Activated T-cell treated with anti-CD3 and anti-CD28 coated beads, Interleukin-2, amount 50 U/mL, for 24 hours (primary cell): ENCODE data around the gene IRF6.
"Not testable (repeated sequence)": the region's sequence is repeated elsewhere in the genome, so short reads cannot be mapped to it uniquely, and the experiment has no call there.

Experiments used
- DNase-seq: peaks from one replicate; pipeline ENCODE4 v3.0.0-alpha.2; 2020
- H3K27ac Mint-ChIP-seq: 2 replicates; pipeline ENCODE4 v1.8.0; 2020; ENCODE audit warnings: mild to moderate bottlenecking, mixed read lengths
- H3K27me3 Mint-ChIP-seq: 2 replicates; pipeline ENCODE4 v1.8.0; 2020; ENCODE audit warnings: mixed read lengths
- H3K36me3 Mint-ChIP-seq: 2 replicates; pipeline ENCODE4 v1.8.0; 2020; ENCODE audit warnings: low read depth, mixed read lengths
- H3K4me1 Mint-ChIP-seq: 2 replicates; pipeline ENCODE4 v1.8.0; 2020; ENCODE audit warnings: low read depth, mixed read lengths
- H3K4me3 Mint-ChIP-seq: 2 replicates; pipeline ENCODE4 v1.8.0; 2020; ENCODE audit warnings: mild to moderate bottlenecking, moderate library complexity, mixed read lengths
- H3K9me3 Mint-ChIP-seq: 2 replicates; pipeline ENCODE4 v1.8.0; 2020; ENCODE audit warnings: mixed read lengths

Gene IRF6

DNA sequence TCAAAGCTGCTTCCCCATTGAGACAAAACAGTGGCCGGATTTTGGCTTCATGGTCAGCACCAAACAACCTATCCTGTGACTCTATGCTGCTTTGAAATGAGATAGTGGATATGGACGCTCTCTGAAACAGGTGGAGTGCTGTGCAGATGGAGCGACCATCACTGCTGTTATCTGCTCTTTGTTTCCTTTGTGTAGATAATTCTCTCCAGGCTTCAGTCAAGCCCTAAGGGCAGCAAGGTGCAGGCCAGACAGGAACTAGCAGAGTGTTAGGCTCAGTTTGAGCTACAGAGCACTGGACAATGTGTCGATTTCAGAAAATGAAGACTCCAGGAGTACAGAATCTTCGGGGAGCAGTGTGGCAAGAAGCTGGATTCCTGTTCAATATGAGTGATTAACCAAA lies 4.8 kb upstream of the IRF6 start:
- H3K36me3 Mint-ChIP-seq: no peaks in the 10 kb centered on the region
- no peak overlapping the region for H3K27ac Mint-ChIP-seq
- H3K4me3 Mint-ChIP-seq: no peak overlapping the region
- DNase-seq: no peak
- peaks cover 16% of the 10 kb centered on the region for H3K4me1 Mint-ChIP-seq
- H3K9me3 Mint-ChIP-seq: no peaks in the 10 kb centered on the region
- no peaks in the 10 kb centered on the region for H3K27me3 Mint-ChIP-seq

DNA sequence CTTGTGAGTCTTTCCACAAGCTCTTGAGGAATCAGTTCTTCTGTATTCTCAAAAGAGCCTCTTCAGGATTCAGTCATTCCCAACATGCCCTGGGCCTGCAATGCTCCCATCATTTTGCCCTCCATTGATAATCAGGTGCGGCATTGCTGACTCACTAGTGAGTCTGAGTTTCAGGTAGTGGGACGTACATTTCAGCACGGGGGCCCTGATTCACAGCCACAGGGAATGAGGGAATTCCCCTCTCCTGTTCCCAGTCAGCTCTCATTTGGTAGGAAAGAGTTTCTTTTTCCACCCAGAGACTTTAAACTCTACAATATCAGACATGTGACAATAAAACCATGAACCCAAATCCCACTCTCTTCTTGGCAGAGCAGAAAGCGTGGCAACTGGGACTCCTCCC lies 3.7 kb upstream of the IRF6 start:
- no peak overlapping the region for H3K4me3 Mint-ChIP-seq
- H3K9me3 Mint-ChIP-seq: no peaks in the 10 kb centered on the region
- no peak for DNase-seq
- no peak overlapping the region for H3K27ac Mint-ChIP-seq
- H3K27me3 Mint-ChIP-seq: peaks cover 3% of the 10 kb centered on the region
- H3K4me1 Mint-ChIP-seq: peaks cover 18% of the 10 kb centered on the region
- no peaks in the 10 kb centered on the region for H3K36me3 Mint-ChIP-seq

DNA sequence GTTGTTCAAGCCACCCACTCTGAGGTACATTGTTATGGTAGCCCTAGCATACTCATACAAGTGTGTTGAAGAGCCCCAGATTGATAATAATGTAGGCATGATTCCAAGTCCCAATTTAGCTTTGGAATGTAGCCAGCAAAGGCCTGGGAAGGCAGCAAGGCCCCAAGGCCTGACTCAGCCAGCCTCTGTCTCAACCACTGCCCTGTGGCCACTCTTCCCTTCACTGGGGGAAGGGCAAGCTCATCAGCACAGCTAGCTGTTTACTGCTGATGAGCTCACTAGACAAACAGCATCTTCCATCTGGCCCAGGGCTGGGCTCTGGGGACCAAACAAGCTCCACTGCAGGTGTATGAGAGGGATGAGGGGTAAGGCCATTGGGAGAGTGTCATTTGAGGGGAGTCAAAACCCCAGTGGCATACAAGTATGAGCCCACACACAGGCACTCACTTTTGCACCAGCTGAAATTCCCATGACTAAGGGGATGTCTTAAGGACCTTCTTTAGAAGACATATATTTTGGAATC lies 2.2 kb upstream of the IRF6 start:
- no peaks in the 10 kb centered on the region for H3K9me3 Mint-ChIP-seq

DNA sequence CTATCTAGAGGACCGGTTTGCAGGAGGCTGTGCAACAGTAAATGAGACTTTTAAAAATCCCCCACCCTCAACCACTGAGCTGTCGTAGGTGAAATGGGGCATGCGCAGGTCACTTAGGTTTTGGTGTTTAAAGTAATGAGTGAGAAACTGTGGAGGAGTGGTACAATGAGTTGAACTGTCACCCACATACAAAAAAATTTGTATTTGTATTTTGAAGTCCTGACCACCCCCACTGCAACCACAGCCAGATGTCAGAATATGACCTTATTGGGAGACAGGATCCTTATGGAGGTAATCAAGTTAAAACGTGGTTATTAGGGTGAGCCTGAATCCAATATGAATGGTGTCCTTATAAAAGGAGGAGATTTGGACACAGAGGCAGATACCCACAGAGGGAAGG lies 1.6 kb upstream of the IRF6 start:
- peaks cover 20% of the 10 kb centered on the region for H3K4me1 Mint-ChIP-seq
- H3K4me3 Mint-ChIP-seq: no peak overlapping the region
- no peaks in the 10 kb centered on the region for H3K9me3 Mint-ChIP-seq
- H3K27me3 Mint-ChIP-seq: peaks cover 6% of the 10 kb centered on the region
- DNase-seq: no peak
- no peak overlapping the region for H3K27ac Mint-ChIP-seq
- no peaks in the 10 kb centered on the region for H3K36me3 Mint-ChIP-seq

More for the DNA sequence above, 2.2 kb upstream of the IRF6 start:
- Mint-ChIP-seq H3K4me1 (peaks cover 20% of the 10 kb centered on the region), H3K27me3 (peaks cover 6% of the 10 kb centered on the region), H3K36me3 (no peaks in the 10 kb centered on the region), H3K27ac (no peak overlapping the region), H3K4me3 (no peak overlapping the region)
- DNase-seq: no peak

DNA sequence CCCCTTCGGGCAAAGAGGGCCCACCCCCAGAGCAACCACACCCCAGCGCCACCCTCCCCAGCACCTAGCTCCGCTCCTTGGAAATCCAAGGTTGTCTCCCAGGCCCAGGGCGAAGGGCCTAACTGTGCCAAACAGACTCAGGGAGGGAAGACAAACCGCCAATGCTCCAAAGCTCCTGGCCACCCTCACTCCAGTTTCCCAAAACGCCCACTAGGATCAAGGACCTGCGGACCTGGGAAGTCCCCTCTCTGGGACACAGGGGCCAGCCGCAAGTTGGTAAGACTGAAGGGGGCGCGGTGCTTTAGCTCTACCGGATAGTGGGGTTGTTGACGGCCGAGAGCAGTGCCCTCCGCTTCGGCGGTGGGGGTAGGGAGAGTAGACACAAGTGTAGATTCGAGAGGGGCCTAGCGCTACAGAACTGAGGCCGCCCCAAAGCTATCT lies 581 bp downstream of the IRF6 start:
- H3K27ac Mint-ChIP-seq: no peak overlapping the region

DNA sequence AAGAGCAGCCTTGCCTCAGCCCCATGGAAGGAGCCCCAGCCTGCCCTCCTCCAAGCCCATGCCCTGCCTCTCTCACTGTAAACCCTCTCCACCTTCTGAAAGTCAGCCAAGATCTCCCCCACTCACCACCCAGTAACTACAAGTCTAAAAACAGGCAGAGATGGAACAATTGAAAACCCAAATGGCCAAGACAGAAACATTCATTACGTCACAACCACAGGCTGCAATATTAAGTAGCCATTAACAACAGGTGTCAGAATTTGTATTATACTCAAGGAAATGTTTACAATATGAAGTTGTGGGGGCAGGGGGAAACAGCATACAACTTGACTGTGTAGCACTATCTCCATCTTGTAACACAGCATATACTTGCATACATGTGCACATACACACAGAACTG lies 2.4 kb downstream of the IRF6 start:
- Mint-ChIP-seq H3K27me3 (peaks cover 6% of the 10 kb centered on the region), H3K9me3 (no peaks in the 10 kb centered on the region), H3K4me3 (no peak overlapping the region), H3K36me3 (no peaks in the 10 kb centered on the region), H3K27ac (no peak overlapping the region), H3K4me1 (peaks cover 20% of the 10 kb centered on the region)
- DNase-seq: no peak

More for the DNA sequence above, 581 bp downstream of the IRF6 start:
- H3K9me3 Mint-ChIP-seq: no peaks in the 10 kb centered on the region
- no peak for DNase-seq
- peaks cover 6% of the 10 kb centered on the region for H3K27me3 Mint-ChIP-seq
- peak overlapping the region; percentile 75 for H3K4me3 Mint-ChIP-seq
- H3K4me1 Mint-ChIP-seq: peaks cover 20% of the 10 kb centered on the region
- no peaks in the 10 kb centered on the region for H3K36me3 Mint-ChIP-seq

DNA sequence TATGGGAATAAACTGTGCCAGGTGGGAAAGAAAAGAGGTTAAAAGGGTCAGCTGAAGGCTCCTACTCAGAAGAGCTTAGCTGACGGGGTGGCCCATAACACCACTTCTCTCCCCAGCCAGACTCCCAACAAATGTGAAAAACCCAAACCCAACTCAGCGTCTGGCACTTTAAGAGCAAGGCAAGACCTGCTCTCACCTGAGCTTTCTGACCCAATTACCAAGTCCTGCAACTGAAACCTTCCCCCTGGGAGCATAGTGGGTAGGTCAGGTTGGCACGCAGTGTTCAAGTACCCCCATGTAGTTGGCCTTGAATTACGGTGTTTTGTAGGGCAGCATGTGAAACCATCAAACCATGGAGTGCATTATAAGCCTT lies 3.2 kb downstream of the IRF6 start:
- H3K4me3 Mint-ChIP-seq: no peak overlapping the region
- DNase-seq: no peak
- H3K27me3 Mint-ChIP-seq: peaks cover 6% of the 10 kb centered on the region

DNA sequence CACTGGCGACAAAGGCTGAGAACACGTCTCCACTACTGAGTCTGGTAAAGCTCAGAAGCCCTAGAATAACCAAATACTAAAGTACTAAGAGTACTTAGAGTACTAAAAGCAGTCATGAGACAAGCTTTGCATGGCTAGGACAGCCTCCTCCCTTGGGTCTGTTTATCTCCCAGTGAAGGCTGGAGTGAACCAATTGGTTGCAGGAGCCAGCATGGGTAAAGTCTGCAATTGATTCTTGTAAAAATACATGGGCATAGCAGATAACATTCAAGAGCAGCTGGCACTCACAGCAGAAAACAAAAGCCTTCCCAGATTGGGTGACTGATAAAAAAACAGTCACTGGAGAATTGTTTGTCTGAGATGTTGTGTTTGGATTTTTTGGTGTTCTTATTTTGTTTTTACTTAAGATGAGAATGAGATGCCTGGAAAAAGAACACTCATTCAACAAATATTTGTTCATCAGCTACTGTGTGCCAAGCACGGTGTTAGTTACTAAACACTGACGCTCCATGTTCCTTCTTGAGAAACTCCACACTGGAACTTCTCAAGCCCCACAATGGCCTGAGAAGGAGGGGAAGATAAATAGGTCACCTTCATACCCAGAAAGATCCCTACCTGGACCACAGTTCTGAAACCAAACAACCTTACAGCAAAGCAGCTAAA lies 3.7 kb downstream of the IRF6 start:
- Mint-ChIP-seq H3K4me3 (no peak overlapping the region), H3K27ac (no peak overlapping the region)
- DNase-seq: no peak

More for the DNA sequence above, 3.2 kb downstream of the IRF6 start:
- Mint-ChIP-seq H3K36me3 (no peaks in the 10 kb centered on the region), H3K9me3 (no peaks in the 10 kb centered on the region), H3K27ac (no peak overlapping the region), H3K4me1 (peaks cover 20% of the 10 kb centered on the region)

DNA sequence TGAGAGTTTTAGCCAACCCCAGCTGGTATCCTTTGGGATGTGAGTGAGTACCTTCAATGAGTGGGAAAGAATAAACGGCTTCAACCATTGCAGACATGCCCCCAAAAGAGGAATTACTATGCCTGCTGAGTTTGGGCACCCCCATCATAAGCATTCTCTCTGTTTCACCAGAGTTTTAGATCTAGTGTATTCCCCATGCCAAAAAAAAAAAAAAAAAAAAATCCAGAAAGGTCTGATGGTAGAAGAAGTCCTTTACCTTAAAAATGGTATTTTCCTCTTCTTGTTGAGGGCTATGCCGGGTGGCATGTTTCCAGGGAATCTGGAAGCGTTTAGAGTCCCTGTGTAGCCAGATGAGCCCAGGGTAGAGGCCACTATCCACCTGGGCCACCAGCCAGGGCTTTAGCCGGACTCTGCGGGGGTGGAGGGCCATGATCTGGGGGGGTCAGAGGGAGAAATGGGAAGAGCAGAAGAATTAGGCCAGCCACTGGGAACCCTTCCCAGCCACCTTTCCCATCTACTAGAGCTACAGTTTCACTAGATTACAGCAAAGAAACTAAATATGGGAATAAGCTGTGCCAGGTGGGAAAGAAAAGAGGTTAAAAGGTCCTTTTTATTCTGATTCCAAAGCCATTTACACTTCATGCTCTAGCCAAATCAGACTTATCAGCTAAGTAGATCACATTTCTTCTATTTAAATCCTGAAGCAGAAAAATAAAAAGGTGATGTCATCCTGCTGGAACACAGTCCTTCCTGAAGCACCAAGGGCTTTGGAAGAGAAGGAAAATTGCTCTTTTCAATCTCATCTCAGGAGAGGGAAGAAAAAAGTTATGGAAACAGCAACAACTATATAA lies 4.7 kb downstream of the IRF6 start:
- no peak overlapping the region for H3K4me3 Mint-ChIP-seq
- no peak for DNase-seq
- H3K9me3 Mint-ChIP-seq: no peaks in the 10 kb centered on the region
- H3K27me3 Mint-ChIP-seq: peaks cover 6% of the 10 kb centered on the region
- no peak overlapping the region for H3K27ac Mint-ChIP-seq
- peaks cover 12% of the 10 kb centered on the region for H3K4me1 Mint-ChIP-seq
- no peaks in the 10 kb centered on the region for H3K36me3 Mint-ChIP-seq

More for the DNA sequence above, 3.7 kb downstream of the IRF6 start:
- H3K9me3 Mint-ChIP-seq: no peaks in the 10 kb centered on the region
- peaks cover 6% of the 10 kb centered on the region for H3K27me3 Mint-ChIP-seq
- H3K36me3 Mint-ChIP-seq: no peaks in the 10 kb centered on the region
- peaks cover 16% of the 10 kb centered on the region for H3K4me1 Mint-ChIP-seq

DNA sequence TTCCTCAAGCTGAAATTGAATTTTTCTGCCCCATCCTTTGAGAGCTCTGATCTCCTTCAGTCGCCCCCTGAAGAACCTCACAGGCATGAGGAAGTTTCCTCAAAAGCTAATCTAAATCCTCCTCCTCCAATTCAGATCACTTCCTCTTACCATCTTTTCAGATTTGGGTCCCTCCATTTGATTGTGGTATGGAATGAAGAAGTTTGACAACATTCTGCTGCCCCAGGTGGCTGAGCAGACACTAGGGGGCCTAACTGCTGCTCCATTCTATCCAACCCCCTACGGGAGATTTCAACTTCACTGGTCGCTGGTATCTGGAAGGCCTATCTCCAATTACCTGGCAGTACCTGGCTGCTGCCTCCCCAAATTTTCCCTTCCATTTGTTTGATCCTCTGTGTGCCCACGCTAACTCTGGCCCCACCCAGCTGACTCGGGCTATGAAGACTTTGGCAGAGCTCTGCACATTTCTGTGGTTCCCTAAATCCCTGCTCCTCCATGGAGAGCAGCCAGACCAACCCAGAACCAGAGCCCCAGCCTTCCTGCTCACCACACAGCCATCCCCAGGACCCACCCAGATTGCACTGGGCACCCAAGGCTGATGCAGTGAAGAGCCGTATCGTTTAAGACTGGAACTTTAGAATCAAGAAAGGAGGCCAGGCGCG lies 7.8 kb downstream of the IRF6 start:
- H3K36me3 Mint-ChIP-seq: no peaks in the 10 kb centered on the region
- H3K9me3 Mint-ChIP-seq: no peaks in the 10 kb centered on the region
- no peak for DNase-seq
- peaks cover 7% of the 10 kb centered on the region for H3K27me3 Mint-ChIP-seq
- H3K4me3 Mint-ChIP-seq: no peak overlapping the region
- no peak overlapping the region for H3K27ac Mint-ChIP-seq
- H3K4me1 Mint-ChIP-seq: no peaks in the 10 kb centered on the region

DNA sequence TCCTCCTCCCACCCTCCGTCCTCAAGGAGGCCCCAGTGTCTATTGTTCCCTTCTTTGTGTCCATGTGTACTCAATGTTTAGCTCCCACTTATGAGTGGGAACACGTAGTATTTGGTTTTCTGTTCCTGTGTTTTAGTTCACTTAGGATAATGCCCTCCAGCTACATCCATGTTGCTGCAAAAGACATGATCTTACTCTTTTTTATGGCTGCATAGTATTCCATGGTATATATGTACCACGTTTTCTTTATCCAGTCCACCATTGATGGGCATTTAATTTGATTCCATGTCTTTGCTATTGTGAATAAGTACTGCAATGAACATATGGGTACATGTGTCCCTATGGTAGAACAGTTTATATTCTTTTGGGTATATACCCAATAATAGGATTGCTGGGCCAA lies 12.2 kb downstream of the IRF6 start:
- H3K9me3 Mint-ChIP-seq, H3K4me3 Mint-ChIP-seq, H3K27ac Mint-ChIP-seq, H3K27me3 Mint-ChIP-seq, DNase-seq, H3K4me1 Mint-ChIP-seq, H3K36me3 Mint-ChIP-seq: not testable (repeated sequence)

DNA sequence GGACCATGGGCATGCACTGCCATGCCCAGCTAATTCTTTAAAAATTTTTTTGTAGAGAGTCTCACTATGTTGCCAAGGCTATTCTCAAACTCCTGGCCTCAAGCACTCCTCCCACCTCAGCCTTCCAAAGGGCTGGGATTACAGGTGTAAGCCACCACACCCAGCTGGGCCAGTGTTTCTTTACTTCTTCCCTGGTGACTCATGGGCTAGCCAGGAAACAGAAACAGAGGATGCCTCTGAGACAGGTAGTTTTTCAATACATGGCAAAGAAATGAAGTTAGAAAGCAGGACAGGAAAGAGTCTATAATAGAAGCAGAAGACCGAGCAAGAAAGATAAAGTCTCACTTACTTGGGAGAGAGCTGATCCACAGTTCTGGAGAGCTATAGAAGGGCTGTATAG lies 14.0 kb downstream of the IRF6 start:
- peaks cover 7% of the 10 kb centered on the region for H3K27me3 Mint-ChIP-seq
- H3K4me1 Mint-ChIP-seq: no peaks in the 10 kb centered on the region
- no peak overlapping the region for H3K4me3 Mint-ChIP-seq
- no peaks in the 10 kb centered on the region for H3K9me3 Mint-ChIP-seq
- no peaks in the 10 kb centered on the region for H3K36me3 Mint-ChIP-seq
- no peak for DNase-seq
- H3K27ac Mint-ChIP-seq: no peak overlapping the region

DNA sequence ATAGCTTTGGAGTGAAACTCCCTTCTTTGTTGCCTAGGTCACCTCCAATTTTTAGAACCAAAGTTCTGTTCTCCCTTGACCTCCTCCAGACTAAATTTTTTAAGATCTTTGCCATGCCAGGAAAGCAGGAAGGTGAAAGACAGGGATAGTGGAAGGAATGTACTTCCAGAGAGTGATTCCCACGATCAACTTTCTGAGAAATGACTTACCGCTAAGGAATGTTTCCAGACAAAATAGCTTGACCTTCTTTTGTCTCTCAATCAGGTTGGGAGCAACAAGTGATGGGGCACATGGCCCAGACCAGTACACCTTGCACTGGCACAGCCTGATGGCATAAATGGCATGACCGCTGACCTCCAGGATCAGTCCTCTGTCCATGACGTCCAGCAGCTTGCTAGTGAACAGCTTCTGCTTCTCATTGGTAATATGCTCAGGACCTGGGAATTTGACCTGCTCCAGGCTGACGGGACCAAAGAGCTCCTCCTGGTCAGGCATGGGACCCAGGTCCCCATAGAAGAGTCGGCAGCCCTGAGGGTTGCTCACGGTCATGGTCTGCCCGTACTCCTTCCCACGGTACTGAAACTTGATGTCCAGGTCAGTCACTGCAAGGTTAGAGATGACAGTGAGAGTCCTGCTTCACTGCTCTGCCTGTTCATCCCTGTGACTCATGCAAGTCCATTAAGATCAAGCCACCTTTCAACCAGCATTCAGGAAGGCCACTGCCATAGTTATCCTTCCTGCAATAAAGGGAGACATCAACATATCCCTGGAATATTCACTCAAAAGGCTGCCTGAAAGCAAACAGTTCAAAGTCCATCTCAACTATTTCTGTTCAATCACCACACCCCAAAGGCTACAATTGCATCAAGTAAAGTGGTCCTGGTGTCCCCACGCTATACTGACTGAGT lies 15.4 kb downstream of the IRF6 start:
- Mint-ChIP-seq H3K27me3 (peaks cover 7% of the 10 kb centered on the region), H3K27ac (no peak overlapping the region), H3K36me3 (no peaks in the 10 kb centered on the region), H3K4me1 (peaks cover under 1% of the 10 kb centered on the region), H3K9me3 (no peaks in the 10 kb centered on the region), H3K4me3 (no peak overlapping the region)
- DNase-seq: no peak

DNA sequence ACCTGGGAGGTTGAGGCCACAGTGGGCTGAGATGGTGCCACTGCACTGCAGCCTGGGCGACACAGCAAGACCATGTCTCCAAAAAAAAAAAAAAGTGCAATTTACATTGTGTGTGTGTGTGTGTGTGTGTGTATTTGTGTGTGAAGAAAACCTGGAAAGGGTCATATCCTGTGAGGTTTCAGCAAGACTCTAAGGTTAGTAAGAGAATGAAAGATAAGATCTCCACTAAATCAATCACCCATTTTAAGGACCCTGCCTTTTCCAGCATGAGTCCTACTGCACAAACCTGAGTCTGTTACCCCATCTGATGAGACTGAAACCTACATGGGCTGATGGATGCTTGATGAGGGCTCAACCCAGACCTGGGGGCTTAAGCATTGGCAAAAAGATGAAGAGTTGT lies 16.7 kb downstream of the IRF6 start:
- Mint-ChIP-seq H3K9me3 (peaks cover 2% of the 10 kb centered on the region), H3K4me3 (no peak overlapping the region), H3K36me3 (peaks cover 5% of the 10 kb centered on the region), H3K27me3 (peaks cover 3% of the 10 kb centered on the region), H3K4me1 (peaks cover 13% of the 10 kb centered on the region), H3K27ac (no peak overlapping the region)
- no peak for DNase-seq
